LNCaP clone FGC (cell line): ENCODE data around the gene FBLN1.
"Not testable (repeated sequence)": the region's sequence is repeated elsewhere in the genome, so short reads cannot be mapped to it uniquely, and the experiment has no call there.

Experiments
- DNase-seq: peaks from one replicate; pipeline ENCODE4 v3.0.0-alpha.2; 2011; ENCODE audit warnings: low read depth
- H3K4me3 ChIP-seq: 2 replicates; pipeline ENCODE4 v1.5.1; 2011; ENCODE audit warnings: mild to moderate bottlenecking, low read depth, low read length, control low read depth
- CTCF ChIP-seq: IDR thresholded peaks from 2 replicates; pipeline ENCODE4 v1.5.1; 2012; ENCODE audit warnings: mild to moderate bottlenecking; ENCODE audit not compliant: control insufficient read depth, insufficient read depth; ENCODE audit errors: extremely low read depth

The FBLN1 gene

GRCh38 chr22:45532235-45532631, 29.6 kb downstream of the FBLN1 start:
- DNase-seq = no peak
- H3K4me3 ChIP-seq = no peak overlapping the region
- no peak for TF ChIP-seq CTCF

GRCh38 chr22:45533703-45534102, 31.0 kb downstream of the FBLN1 start:
- DNase-seq = no peak

DNA sequence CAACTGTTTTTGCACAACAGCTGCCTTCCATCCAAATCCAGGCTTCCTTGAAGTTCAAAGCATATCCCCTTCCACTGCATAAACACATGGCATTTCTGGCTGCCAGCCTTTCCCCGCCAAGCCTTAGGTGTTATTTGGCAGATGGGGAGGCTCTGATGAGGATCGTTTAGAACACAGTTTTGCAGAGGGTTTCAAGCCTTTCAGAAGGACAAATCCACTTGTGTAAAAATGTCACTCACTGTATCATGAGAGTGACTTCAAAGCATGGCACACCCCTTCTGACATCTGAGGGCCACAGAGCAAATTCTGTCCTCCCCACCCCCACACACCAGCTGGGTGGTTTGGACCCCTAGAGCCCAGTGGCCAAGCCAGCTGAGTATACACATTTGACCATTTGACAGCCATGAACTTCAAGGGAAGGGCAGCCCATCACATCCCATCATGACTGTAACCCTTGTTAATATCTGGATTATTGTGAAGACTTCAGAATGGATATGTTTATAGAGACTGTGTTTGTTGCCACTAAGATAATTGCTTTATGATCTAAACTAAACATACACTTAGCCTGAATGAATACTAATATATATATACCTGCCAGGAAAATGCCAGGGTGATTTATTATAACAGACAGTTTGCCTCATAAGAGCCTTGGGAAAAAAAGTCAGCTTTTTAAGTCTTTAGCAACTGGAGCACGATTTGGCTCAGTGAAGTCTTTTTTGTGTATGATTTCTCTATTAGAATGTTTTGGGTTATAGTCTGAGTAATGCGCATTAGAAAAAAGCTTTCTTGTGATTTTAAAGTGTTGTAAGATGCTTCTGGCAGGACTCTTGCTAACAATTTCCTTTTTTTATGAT, 31.9 kb downstream of the FBLN1 start:
- no peak overlapping the region for H3K4me3 ChIP-seq
- TF ChIP-seq CTCF = no peak
- DNase-seq = no peak

More at GRCh38 chr22:45533703-45534102, 31.0 kb downstream of the FBLN1 start:
- TF ChIP-seq CTCF = no peak
- H3K4me3 ChIP-seq = no peak overlapping the region

DNA sequence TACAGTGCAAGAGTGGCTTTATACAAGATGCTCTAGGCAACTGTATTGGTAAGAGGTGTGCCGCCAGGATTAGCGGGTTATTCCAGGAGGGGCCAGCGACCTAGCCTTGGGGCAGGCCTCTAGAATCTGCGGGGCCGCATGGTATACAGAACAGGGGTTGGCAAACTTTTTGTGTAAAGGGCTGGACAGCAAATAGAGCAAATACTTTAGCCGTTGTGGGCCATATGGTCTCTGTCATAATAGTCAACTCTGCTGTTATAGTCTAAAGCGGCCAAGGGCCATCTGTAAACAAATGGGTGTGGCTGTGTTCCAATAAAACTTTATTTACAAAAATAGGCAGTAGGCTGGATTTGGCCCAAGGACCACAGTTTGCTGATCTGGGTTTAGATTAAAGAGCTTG, 32.6 kb downstream of the FBLN1 start:
- TF ChIP-seq CTCF = no peak
- peak; percentile 79 for DNase-seq
- no peak overlapping the region for H3K4me3 ChIP-seq

DNA sequence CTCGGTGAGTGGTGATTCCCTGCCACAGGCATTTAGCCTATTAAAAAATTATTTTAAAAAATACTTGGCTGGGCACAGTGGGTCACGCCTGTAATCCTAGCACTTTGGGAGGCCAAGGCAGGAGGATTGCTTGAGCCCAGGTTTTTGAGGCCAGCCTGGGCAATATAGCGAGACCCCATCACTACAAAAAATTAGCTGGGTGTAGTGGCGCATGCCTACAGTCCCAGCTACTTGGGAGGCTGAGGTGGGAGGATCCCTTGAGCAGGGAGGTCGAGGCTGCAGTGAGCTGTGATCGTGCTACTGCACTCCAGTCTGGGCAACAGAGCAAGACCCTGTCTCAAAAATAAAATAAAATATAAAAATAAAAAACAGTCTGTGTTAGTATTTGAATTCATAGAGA, 33.2 kb downstream of the FBLN1 start:
- not testable (repeated sequence) for DNase-seq, H3K4me3 ChIP-seq

DNA sequence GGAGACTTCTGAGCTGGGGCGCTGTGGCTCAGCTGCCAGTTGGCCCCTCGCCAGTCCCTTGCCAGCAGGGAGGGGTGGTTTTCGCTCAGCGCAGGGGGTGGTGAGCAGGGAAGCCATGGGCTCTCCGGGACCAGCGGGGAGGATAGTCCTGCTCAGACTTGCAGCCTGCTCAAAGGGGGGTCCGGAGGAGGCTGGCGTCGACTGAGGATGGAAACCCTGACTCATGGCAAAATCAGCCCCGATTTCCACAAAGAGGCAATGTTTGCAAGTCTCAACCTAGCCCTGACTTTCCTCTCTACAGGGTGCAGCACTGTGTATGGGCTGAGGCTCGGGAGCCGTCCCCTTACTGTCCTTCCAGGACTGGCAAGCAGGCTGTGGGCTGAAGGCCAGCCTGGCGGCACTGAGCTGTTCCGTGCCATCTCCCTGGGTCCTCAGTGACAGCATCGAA, 35.1 kb downstream of the FBLN1 start:
- no peak for TF ChIP-seq CTCF
- no peak for DNase-seq
- no peak overlapping the region for H3K4me3 ChIP-seq

DNA sequence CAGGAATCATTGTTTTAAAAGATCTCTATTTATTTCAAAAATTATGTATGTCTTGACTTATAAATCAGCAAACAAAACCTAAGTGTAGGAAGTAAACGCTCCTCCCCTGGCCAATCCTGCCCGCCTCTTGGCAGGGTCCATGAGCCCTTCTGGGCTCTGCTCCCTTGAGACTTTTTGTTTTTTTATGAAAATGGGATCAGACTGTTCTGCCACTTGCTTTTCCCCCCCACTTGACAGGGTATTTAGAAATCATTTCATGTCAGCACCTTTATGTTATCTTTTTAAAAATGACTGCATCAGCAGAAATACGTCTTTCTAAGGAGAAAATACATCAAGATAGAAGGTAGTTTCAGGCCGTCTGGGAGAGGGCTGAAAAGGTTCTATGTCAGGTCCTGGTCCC, 35.6 kb downstream of the FBLN1 start:
- DNase-seq = no peak
- TF ChIP-seq CTCF = no peak
- no peak overlapping the region for H3K4me3 ChIP-seq
